ENCODE measurements around the gene EVC. TPM values are rescaled to one million over a fixed set of nuclear protein-coding genes. Genes with fewer than 3 reads are reported as not detected.

Gene EVC
- total and polyA plus RNA-seq, 2 of the 8 experiments (the other 6 are each of a cell fraction or from before 2014, with no cell fraction given), result 2.6 to 9.8 TPM

DNA sequence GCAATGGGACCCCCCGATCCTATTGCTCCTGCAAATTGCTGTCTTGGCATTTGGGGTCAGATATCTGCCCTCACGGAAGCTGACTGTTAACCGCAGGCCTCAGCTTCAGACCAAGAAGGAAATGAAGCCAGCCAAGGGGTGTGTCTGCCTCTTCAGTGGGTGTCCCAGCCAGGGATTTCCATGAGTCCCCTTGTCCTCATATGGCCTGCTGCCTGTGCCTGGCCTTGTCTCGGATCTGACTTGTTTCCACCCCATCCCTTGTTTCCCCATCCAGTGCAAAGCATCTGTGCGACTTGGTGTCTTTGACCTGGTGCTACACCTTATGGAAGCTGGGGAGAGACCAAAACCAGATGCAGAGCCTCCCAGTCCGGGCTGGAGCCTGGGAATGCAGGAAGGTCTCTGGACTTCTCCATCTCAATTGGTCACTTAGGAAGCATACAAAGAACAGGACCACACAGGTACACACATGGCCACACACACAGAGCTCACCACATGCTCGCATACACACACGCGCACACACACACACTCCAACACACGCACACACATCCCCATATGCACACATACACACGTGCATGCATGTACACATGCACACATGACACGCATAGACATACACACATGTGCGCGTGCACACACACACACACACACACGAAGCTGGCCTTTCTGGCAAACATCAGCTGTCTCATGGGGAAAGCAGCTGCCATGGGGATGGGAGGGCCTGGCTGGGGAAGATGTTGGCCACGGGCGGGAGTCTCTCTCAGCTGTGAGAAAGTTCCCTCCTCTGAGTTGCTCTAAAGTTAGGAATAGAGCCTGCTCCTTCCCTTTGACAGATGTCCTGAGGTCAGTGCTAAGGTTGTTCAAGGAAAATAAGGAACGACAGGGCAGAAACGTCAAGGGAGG, 116.4 kb downstream of the EVC start:
- H3K4me2 ChIP-seq (ENCODE audit: insufficient read depth in 1 of 2, low read depth in 2 of 2, low read length in 2 of 2), result no peak overlapping the region
- no peak for DNase-seq (ENCODE audit: low read depth in 1 of 2, low spot score in 2 of 2)
- no peak overlapping the region for H4K5ac ChIP-seq (ENCODE audit: insufficient read length, low read depth, low read length)
- no peak overlapping the region for H2BK20ac ChIP-seq (ENCODE audit: low read length)
- no peak overlapping the region for H4K91ac ChIP-seq (replicated peaks; ENCODE audit: insufficient read length, low read length)
- ChIA-PET CTCF (ENCODE audit: partially characterized antibody) (interaction anchor here (0.5 to 3.0 kb wide), 9 partner anchors 9 to 1248 kb away, joined by 3 to 7 read pairs (median 4); no protein-coding TSS in a partner anchor), POLR2A (ENCODE audit: partially characterized antibody) (interaction anchor here (0.8 to 1.5 kb wide), 2 partner anchors 59 to 136 kb away, joined by 3 read pairs; no protein-coding TSS in a partner anchor)
- no peaks in the 10 kb centered on the region; a peak in 1 of 7 replicates for H3K27me3 ChIP-seq (replicated peaks in 1 of 4; ENCODE audit: control insufficient read depth in 3 of 4, extremely low read depth in 1 of 4, insufficient read depth in 3 of 4, low read length in 3 of 4)
- no peak for FAIRE-seq
- H4K20me1 ChIP-seq (replicated peaks in 1 of 2; ENCODE audit: control insufficient read depth in 1 of 2, insufficient read depth in 2 of 2, low read length in 2 of 2), result peaks cover 3 to 26% of the 10 kb centered on the region in 2 experiments
- no peak overlapping the region for H3K56ac ChIP-seq (replicated peaks; ENCODE audit: insufficient read length, low read depth, low read length)
- peaks cover 7 to 54% (median 28%) of the 10 kb centered on the region in 4 experiments; a peak in 7 of 8 replicates for H3K36me3 ChIP-seq (ENCODE audit: control insufficient read depth in 2 of 4, insufficient read depth in 4 of 4, low read length in 3 of 4)
- H3K4me1 ChIP-seq (replicated peaks in 1 of 4; ENCODE audit: control insufficient read depth in 3 of 4, insufficient read depth in 4 of 4, low read length in 3 of 4), result no peaks in the 10 kb centered on the region
- no peak overlapping the region for H2BK12ac ChIP-seq (ENCODE audit: low read depth, low read length)
- H3K14ac ChIP-seq (ENCODE audit: insufficient read length), result no peak overlapping the region
- H2BK5ac ChIP-seq (ENCODE audit: low read depth, low read length), result no peak overlapping the region
- H2AFZ ChIP-seq (ENCODE audit: low read length), result no peak overlapping the region
- H2BK15ac ChIP-seq (ENCODE audit: low read length), result no peak overlapping the region
- no peak overlapping the region for H2BK120ac ChIP-seq (replicated peaks; ENCODE audit: low read depth, low read length)
- H4K8ac ChIP-seq (ENCODE audit: extremely low read depth, insufficient read depth, low read length), result no peak overlapping the region
- peaks cover 2% of the 10 kb centered on the region for H3K79me1 ChIP-seq (ENCODE audit: low read depth, low read length)
- H2AK5ac ChIP-seq (ENCODE audit: low read depth, low read length), result no peak overlapping the region
- H3K4ac ChIP-seq (replicated peaks; ENCODE audit: insufficient read length, low read depth, low read length), result no peak overlapping the region
- no peak overlapping the region for H3K9ac ChIP-seq (replicated peaks in 1 of 4; ENCODE audit: extremely low read depth in 1 of 4, low read depth in 3 of 4, low read length in 3 of 4)
- H3K18ac ChIP-seq (ENCODE audit: extremely low read depth, low read length), result no peak overlapping the region
- H3K23ac ChIP-seq (ENCODE audit: insufficient read length), result no peak overlapping the region
- 85% methylated on average over 19 of the region's 19 CpGs; no CpG with 5 or more reads in 1 of the 2 experiments for WGBS, 2 experiments (ENCODE audit: extremely low coverage in 1 of 2, insufficient coverage in 1 of 2, insufficient read length in 1 of 2, insufficient replicate concordance in 2 of 2, low coverage in 1 of 2, low lambda C conversion rate in 2 of 2, missing lambda C conversion rate in 1 of 2)
- TF ChIP-seq GABPA (IDR thresholded peaks at IDR 0.05; ENCODE audit: borderline replicate concordance, insufficient read depth, low read length) (no peak), POLR2AphosphoS5 (IDR thresholded peaks at IDR 0.05; ENCODE audit: low read depth, low read length) (peak; percentile 35; the same call in 1 of the 2 replicates)
- no peaks in the 10 kb centered on the region for H3K23me2 ChIP-seq (ENCODE audit: low read depth, low read length)
- no peaks in the 10 kb centered on the region for H3K9me3 ChIP-seq (ENCODE audit: insufficient read depth in 2 of 2, low read depth in 1 of 2, low read length in 1 of 2)
- H3K4me3 ChIP-seq (ENCODE audit: extremely low read depth in 1 of 4, insufficient read depth in 2 of 4, low read depth in 3 of 4, low read length in 4 of 4), result no peak overlapping the region
- H3K79me2 ChIP-seq (ENCODE audit: control insufficient read depth in 1 of 2, insufficient read depth in 2 of 2, low read length in 2 of 2), result no peaks in the 10 kb centered on the region
- H3K27ac ChIP-seq (ENCODE audit: low read depth, low read length), result no peak overlapping the region

Measured in H1 (cell line).